Fibroblast of mammary gland (primary cell): Measurements from ENCODE around the gene FOXO6.

Source experiments
- DNase-seq: peaks from one replicate; pipeline ENCODE4 v3.0.0-alpha.2; 2010; ENCODE audit warnings: low read depth
- H3K4me3 ChIP-seq: 2 replicates; pipeline ENCODE4 v1.5.1; 2011; ENCODE audit warnings: low read depth, mild to moderate bottlenecking, low read length, moderate library complexity; ENCODE audit not compliant: control insufficient read depth
- CTCF ChIP-seq: conservative IDR thresholded peaks from 2 replicates; pipeline ENCODE4 v1.5.1; 2011; ENCODE audit warnings: low read depth, low read length, inconsistent platforms; ENCODE audit not compliant: control insufficient read depth, insufficient read depth

FOXO6 gene

GRCh38 chr1:41409825-41410224 lies 48.6 kb downstream of the FOXO6 start:
- H3K4me3 ChIP-seq: no peak overlapping the region
- no peak for TF ChIP-seq CTCF
- no peak for DNase-seq

GRCh38 chr1:41410462-41410861 lies 49.2 kb downstream of the FOXO6 start:
- no peak for DNase-seq
- no peak overlapping the region for H3K4me3 ChIP-seq
- no peak for TF ChIP-seq CTCF

GRCh38 chr1:41411229-41411628 lies 50.0 kb downstream of the FOXO6 start:
- no peak overlapping the region for H3K4me3 ChIP-seq
- no peak for DNase-seq
- TF ChIP-seq CTCF: no peak

- TF ChIP-seq CTCF: no peak
- H3K4me3 ChIP-seq: no peak overlapping the region
- DNase-seq: no peak
Measured at GRCh38 chr1:41412748-41413147, 51.5 kb downstream of the FOXO6 start.

GRCh38 chr1:41413748-41414281 lies 52.6 kb downstream of the FOXO6 start:
- no peak overlapping the region for H3K4me3 ChIP-seq
- no peak for TF ChIP-seq CTCF
- no peak for DNase-seq

GRCh38 chr1:41414296-41414695 lies 53.1 kb downstream of the FOXO6 start:
- no peak for DNase-seq
- no peak overlapping the region for H3K4me3 ChIP-seq
- TF ChIP-seq CTCF: no peak
